Measurements from ENCODE around the gene PCSK7. TPM values are rescaled to one million over a fixed set of nuclear protein-coding genes. Genes with fewer than 3 reads are reported as not detected.

PCSK7 gene
- total and polyA plus RNA-seq, 2 of the 8 experiments (the other 6 are each of a cell fraction or from before 2014, with no cell fraction given), result 23.4 to 38.5 TPM

- no peak overlapping the region for H2BK12ac ChIP-seq (ENCODE audit: low read depth, low read length)
- H3K23ac ChIP-seq (ENCODE audit: insufficient read length), result no peak overlapping the region
- H3K14ac ChIP-seq (ENCODE audit: insufficient read length), result no peak overlapping the region
- no peak for DNase-seq (ENCODE audit: low read depth in 1 of 2, low spot score in 2 of 2)
- H3K27me3 ChIP-seq (replicated peaks in 1 of 4; ENCODE audit: control insufficient read depth in 3 of 4, extremely low read depth in 1 of 4, insufficient read depth in 3 of 4, low read length in 3 of 4), result no peaks in the 10 kb centered on the region
- H3K4me2 ChIP-seq (ENCODE audit: insufficient read depth in 1 of 2, low read depth in 2 of 2, low read length in 2 of 2), result no peak overlapping the region
- no peak overlapping the region for H4K5ac ChIP-seq (ENCODE audit: insufficient read length, low read depth, low read length)
- H2BK20ac ChIP-seq (ENCODE audit: low read length), result no peak overlapping the region
- H3K27ac ChIP-seq (ENCODE audit: low read depth, low read length), result no peak overlapping the region
- no peak overlapping the region for H2AFZ ChIP-seq (ENCODE audit: low read length)
- H3K4me1 ChIP-seq (replicated peaks in 1 of 4; ENCODE audit: control insufficient read depth in 3 of 4, insufficient read depth in 4 of 4, low read length in 3 of 4), result no peaks in the 10 kb centered on the region
- H3K4me3 ChIP-seq (ENCODE audit: extremely low read depth in 1 of 4, insufficient read depth in 2 of 4, low read depth in 3 of 4, low read length in 4 of 4), result no peak overlapping the region
- 96% methylated on average over 22 of the region's 22 CpGs; no CpG with 5 or more reads in 1 of the 2 experiments for WGBS, 2 experiments (ENCODE audit: extremely low coverage in 1 of 2, insufficient coverage in 1 of 2, insufficient read length in 1 of 2, insufficient replicate concordance in 2 of 2, low coverage in 1 of 2, low lambda C conversion rate in 2 of 2, missing lambda C conversion rate in 1 of 2)
- no peaks in the 10 kb centered on the region for H3K23me2 ChIP-seq (ENCODE audit: low read depth, low read length)
- H3K56ac ChIP-seq (replicated peaks; ENCODE audit: insufficient read length, low read depth, low read length), result no peak overlapping the region
- ChIA-PET CTCF (ENCODE audit: partially characterized antibody) (interaction anchor here (14.0 to 18.7 kb wide), 2 partner anchors 9 to 33 kb away, joined by 249 to 449 read pairs; partner anchors contain the start of genes PCSK7, RNF214 and TAGLN), POLR2A (ENCODE audit: partially characterized antibody) (interaction anchor here (1.5 to 12.6 kb wide), 3 partner anchors 8 to 33 kb away, joined by 4 to 153 read pairs (median 14); partner anchors contain the start of gene TAGLN)
- H3K79me1 ChIP-seq (ENCODE audit: low read depth, low read length), result no peaks in the 10 kb centered on the region
- H3K9ac ChIP-seq (replicated peaks in 1 of 4; ENCODE audit: extremely low read depth in 1 of 4, low read depth in 3 of 4, low read length in 3 of 4), result no peak overlapping the region
- H4K8ac ChIP-seq (ENCODE audit: extremely low read depth, insufficient read depth, low read length), result no peak overlapping the region
- H3K4ac ChIP-seq (replicated peaks; ENCODE audit: insufficient read length, low read depth, low read length), result no peak overlapping the region
- H3K18ac ChIP-seq (ENCODE audit: extremely low read depth, low read length), result no peak overlapping the region
- H3K36me3 ChIP-seq (ENCODE audit: control insufficient read depth in 2 of 4, insufficient read depth in 4 of 4, low read length in 3 of 4), result peaks cover 0 to 11% (median 1%) of the 10 kb centered on the region in 4 experiments; a peak in 3 of 8 replicates
- no peak overlapping the region for H2BK15ac ChIP-seq (ENCODE audit: low read length)
- no peak overlapping the region for H2BK5ac ChIP-seq (ENCODE audit: low read depth, low read length)
- H2BK120ac ChIP-seq (replicated peaks; ENCODE audit: low read depth, low read length), result no peak overlapping the region
- FAIRE-seq, result no peak
- no peak overlapping the region for H2AK5ac ChIP-seq (ENCODE audit: low read depth, low read length)
- H3K9me3 ChIP-seq (ENCODE audit: insufficient read depth in 2 of 2, low read depth in 1 of 2, low read length in 1 of 2), result no peaks in the 10 kb centered on the region
- H3K79me2 ChIP-seq (ENCODE audit: control insufficient read depth in 1 of 2, insufficient read depth in 2 of 2, low read length in 2 of 2), result no peaks in the 10 kb centered on the region
- H4K91ac ChIP-seq (replicated peaks; ENCODE audit: insufficient read length, low read length), result no peak overlapping the region
- H4K20me1 ChIP-seq (replicated peaks in 1 of 2; ENCODE audit: control insufficient read depth in 1 of 2, insufficient read depth in 2 of 2, low read length in 2 of 2), result peaks cover 0 to 2% of the 10 kb centered on the region in 2 experiments
- TF ChIP-seq HDAC2 (IDR thresholded peaks at IDR 0.05; ENCODE audit: borderline replicate concordance in 1 of 2, low read depth in 2 of 2, low read length in 2 of 2) (no peak), RAD21 (IDR thresholded peaks at IDR 0.05 in 1 of 2, conservative IDR thresholded peaks at IDR 0.05 in 1 of 2; ENCODE audit: low read depth in 2 of 2, low read length in 2 of 2) (no peak), ZNF274 (IDR thresholded peaks at IDR 0.05; ENCODE audit: borderline replicate concordance, extremely low read depth, low read length) (no peak), JUN (IDR thresholded peaks at IDR 0.05; ENCODE audit: low read depth, low read length) (no peak), KDM4A (IDR thresholded peaks at IDR 0.05; ENCODE audit: low read depth, low read length, severe bottlenecking) (no peak), BRCA1 (IDR thresholded peaks at IDR 0.05; ENCODE audit: low read depth, low read length) (no peak), KDM5A (IDR thresholded peaks at IDR 0.05; ENCODE audit: low read length) (no peak), USF2 (IDR thresholded peaks at IDR 0.05; ENCODE audit: low read length) (no peak), CEBPB (IDR thresholded peaks at IDR 0.05; ENCODE audit: low read depth, low read length) (no peak), TAF1 (IDR thresholded peaks at IDR 0.05; ENCODE audit: low read depth, low read length) (no peak), PHF8 (conservative IDR thresholded peaks at IDR 0.05; ENCODE audit: low read depth, low read length) (no peak)
Measured at GRCh38 chr11:117189191-117189940, 42.5 kb downstream of the PCSK7 start.

Measured in H1 (cell line).